Skeletal muscle tissue (tissue), 4 donors: Measurements from ENCODE around the gene ABHD14A. TPM values are rescaled to one million over a fixed set of nuclear protein-coding genes. Genes with fewer than 3 reads are reported as not detected.

Experiments used
- H3K27ac ChIP-seq: one replicate; pipeline ENCODE4 v1.7.0; 2013; ENCODE audit warnings: mild to moderate bottlenecking, low read depth, low read length, inconsistent platforms
- H3K27me3 ChIP-seq, 3 donors: one replicate each; pipeline ENCODE4 v1.7.0; 2013; ENCODE audit warnings: low read length in 3 of 3; ENCODE audit not compliant: control insufficient read depth in 3 of 3, insufficient read depth in 3 of 3
- H3K36me3 ChIP-seq, 3 donors: one replicate each; pipeline ENCODE4 v1.7.0; 2013; ENCODE audit warnings: low read length in 3 of 3; ENCODE audit not compliant: control insufficient read depth in 3 of 3, insufficient read depth in 3 of 3
- H3K4me1 ChIP-seq, 3 donors: one replicate each; pipeline ENCODE4 v1.7.0; 2013; ENCODE audit warnings: low read length in 3 of 3, mild to moderate bottlenecking in 3 of 3; ENCODE audit not compliant: control insufficient read depth in 3 of 3, insufficient read depth in 3 of 3
- H3K4me3 ChIP-seq, 3 donors: one replicate each; pipeline ENCODE4 v1.7.0; 2013; ENCODE audit warnings: low read length in 3 of 3
- H3K9ac ChIP-seq, 3 donors: one replicate each; pipeline ENCODE4 v1.7.0; 2013; ENCODE audit warnings: low read length in 3 of 3, mild to moderate bottlenecking in 3 of 3, moderate library complexity in 2 of 3, low read depth in 1 of 3
- H3K9me3 ChIP-seq, 3 donors: one replicate each; pipeline ENCODE4 v1.7.0; 2013; ENCODE audit warnings: low read length in 3 of 3; ENCODE audit not compliant: control insufficient read depth in 3 of 3
- total RNA-seq: library from RNA; depleted of rRNA; stranded (reverse); fragments of >200 nt; gene quantifications from one replicate; pipeline ENCODE4 v1.2.3, GENCODE V29; 2014
- donor health status: Osteomylitis.

ABHD14A gene
- total RNA-seq, 1 donor from 2014 or later: 8.9 TPM

DNA sequence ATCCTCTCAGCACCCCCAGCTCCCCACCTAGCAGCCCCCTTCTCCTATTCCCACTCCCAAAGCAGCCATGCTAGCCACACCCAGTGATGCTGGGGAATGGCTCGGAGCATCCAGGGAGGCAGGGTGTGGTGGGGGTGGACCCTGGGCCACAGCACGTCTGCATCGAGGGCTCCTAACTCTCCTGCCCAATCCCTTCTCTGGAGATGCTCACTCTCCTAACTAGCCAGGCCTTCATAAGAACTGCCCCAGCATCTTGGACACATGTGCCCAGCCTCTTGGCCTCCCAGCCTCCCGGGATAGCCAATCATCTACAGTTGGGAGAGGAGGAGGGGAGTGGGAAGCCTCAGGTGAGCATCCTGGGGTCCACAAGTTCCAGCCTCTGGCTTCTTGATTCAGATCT, 10.3 kb upstream of the ABHD14A start:
- peaks cover 60 to 75% (median 72%) of the 10 kb centered on the region in 3 donors for H3K4me1 ChIP-seq
- H3K4me3 ChIP-seq: peak overlapping the region in 1 of 3 donors; percentile 35
- H3K36me3 ChIP-seq: peaks cover 9 to 16% (median 11%) of the 10 kb centered on the region in 3 donors
- no peaks in the 10 kb centered on the region for H3K9me3 ChIP-seq
- H3K9ac ChIP-seq: peak overlapping the region in 1 of 3 donors; percentile 98
- peak overlapping the region; percentile 86 for H3K27ac ChIP-seq
- H3K27me3 ChIP-seq: no peaks in the 10 kb centered on the region

DNA sequence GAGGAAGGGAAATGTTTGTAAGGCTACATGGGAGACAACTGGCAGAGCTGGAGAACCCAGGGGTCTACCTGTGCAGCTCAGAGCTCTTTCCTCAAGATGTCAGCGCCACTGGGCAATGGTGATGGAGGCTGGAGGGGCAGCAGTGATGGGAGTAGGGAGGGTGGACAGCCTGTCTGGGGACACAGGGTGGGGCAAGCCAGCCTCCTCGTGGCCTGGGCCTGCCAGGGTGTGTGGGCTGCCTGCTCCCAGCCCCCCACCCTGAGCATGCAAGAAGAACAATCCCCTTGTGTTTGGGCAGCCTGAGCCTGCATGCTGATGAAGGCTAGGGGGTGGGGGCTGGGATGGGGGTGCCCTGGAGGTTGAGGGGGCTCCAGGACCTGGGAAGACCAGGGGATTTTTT, 8.8 kb upstream of the ABHD14A start:
- Histone ChIP-seq H3K4me3 (peak overlapping the region in 2 of 3 donors; percentile 74 to 97), H3K9me3 (no peaks in the 10 kb centered on the region), H3K27ac (peak overlapping the region; percentile 80), H3K27me3 (no peaks in the 10 kb centered on the region), H3K36me3 (peaks cover 1 to 3% (median 2%) of the 10 kb centered on the region in 3 donors), H3K9ac (peak overlapping the region in 2 of 3 donors; percentile 81 to 98), H3K4me1 (peaks cover 74 to 90% (median 87%) of the 10 kb centered on the region in 3 donors)

DNA sequence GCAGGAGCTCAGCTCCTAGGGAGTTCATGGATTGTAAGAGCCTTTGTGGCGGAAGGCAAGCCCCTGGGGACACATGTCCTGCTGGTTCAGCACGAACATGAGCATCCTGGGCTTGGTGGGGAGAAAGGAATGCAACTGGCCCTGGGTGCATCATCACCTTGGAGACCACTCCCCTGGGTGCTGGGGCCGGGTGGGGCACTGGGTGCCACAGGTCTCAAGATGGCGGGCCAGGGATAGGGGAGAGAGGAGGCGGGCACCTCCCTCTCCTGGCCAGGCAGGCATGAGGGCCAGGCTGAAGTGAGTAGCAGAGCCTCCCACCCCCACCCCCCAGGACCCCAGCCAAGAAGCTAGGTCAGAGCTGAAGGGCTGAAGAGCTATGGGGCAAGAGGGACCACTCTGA, 8.4 kb upstream of the ABHD14A start:
- H3K4me1 ChIP-seq: peaks cover 74 to 92% (median 84%) of the 10 kb centered on the region in 3 donors

DNA sequence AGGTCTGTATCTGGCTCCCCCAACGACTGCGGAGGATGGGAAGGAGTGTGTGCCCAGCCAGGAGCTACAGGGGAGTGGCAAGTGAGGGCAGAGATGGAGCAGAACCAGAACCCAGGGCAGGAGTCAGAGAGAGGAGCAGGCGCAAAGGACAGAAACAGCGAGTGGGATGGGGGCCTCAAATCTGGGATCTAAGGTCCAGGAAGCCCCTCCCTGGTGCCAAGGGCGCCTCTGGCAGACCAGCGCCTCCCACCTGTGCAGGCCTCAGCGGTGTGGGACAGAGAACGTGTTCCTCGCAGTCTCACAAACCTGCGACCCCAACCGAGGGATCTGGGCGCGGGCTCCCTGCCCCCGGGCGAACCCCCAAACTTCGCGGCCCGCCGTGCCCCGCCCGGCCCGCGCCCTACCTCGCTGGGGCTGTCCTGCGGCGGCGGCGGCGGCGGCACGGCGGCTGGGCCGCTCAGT, 7.9 kb upstream of the ABHD14A start:
- peaks cover 70 to 89% (median 79%) of the 10 kb centered on the region in 3 donors for H3K4me1 ChIP-seq
- H3K9ac ChIP-seq: peak overlapping the region; percentile 81 to 98 (median 94)
- peak overlapping the region; percentile 80 for H3K27ac ChIP-seq
- H3K36me3 ChIP-seq: peaks cover 0 to 3% (median 2%) of the 10 kb centered on the region in 3 donors
- no peaks in the 10 kb centered on the region for H3K9me3 ChIP-seq
- H3K27me3 ChIP-seq: no peaks in the 10 kb centered on the region
- H3K4me3 ChIP-seq: peak overlapping the region; percentile 74 to 97 (median 91)

More for the DNA sequence above, 8.4 kb upstream of the ABHD14A start:
- H3K27ac ChIP-seq: peak overlapping the region; percentile 80
- peak overlapping the region; percentile 74 to 97 (median 91) for H3K4me3 ChIP-seq
- peak overlapping the region; percentile 81 to 98 (median 94) for H3K9ac ChIP-seq
- H3K36me3 ChIP-seq: peaks cover 0 to 3% (median 2%) of the 10 kb centered on the region in 3 donors
- no peaks in the 10 kb centered on the region for H3K27me3 ChIP-seq
- H3K9me3 ChIP-seq: no peaks in the 10 kb centered on the region

DNA sequence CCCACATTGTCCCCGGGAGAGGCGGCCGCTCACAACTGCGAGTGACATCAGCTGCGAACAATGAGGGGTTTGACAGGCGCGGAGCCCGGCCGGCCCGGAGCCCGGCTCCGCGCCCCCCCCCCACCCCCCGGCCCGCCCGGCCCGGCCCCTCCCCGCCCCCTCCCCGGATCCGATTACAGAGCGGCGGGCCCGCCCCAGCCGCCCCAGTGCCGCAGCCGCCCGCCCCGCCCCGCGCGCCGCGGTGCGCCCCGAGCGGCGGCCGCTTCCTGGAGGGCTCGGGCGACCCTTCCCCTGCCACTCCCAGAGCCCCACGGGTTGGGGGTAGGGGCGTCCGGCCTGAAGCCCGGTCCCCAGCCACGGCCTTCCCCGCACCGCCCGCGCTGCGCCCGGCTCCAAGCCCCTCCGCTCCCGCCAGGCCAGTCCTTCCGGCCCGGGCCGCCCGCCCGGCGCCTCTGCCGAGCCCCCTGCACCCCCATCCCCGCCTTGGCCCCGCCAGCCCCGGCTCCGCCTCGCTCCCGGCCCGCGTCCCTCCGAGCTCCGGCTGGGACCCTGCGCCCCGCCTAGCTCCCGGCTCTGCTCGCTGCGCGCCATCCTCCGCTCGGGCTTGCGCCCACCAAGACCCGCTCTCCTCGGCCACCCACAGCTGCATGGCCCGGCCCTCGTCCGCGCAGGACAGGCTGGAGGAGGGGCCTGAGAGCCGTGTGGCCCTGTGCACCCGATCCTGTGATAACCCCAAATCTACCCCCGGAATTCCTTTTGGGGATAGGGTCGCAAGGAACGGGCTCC, 7.3 kb upstream of the ABHD14A start, which contains the start of gene PCBP4:
PCBP4 (minus strand) TSS at position 71 of the 786 bp plus-strand sequence. CDS start 6,214 bp downstream, outside the sequence.
- Histone ChIP-seq H3K4me3 (peak within 1 kb of the TSS; percentile 74 to 97 (median 91)), H3K27ac (peak within 1 kb of the TSS; percentile 80), H3K4me1 (peaks cover 63 to 83% (median 73%) of the 10 kb centered on the region in 3 donors), H3K36me3 (peaks cover 0 to 3% (median 2%) of the 10 kb centered on the region in 3 donors), H3K27me3 (no peaks in the 10 kb centered on the region), H3K9me3 (no peaks in the 10 kb centered on the region), H3K9ac (peak within 1 kb of the TSS; percentile 81 to 98 (median 94))

DNA sequence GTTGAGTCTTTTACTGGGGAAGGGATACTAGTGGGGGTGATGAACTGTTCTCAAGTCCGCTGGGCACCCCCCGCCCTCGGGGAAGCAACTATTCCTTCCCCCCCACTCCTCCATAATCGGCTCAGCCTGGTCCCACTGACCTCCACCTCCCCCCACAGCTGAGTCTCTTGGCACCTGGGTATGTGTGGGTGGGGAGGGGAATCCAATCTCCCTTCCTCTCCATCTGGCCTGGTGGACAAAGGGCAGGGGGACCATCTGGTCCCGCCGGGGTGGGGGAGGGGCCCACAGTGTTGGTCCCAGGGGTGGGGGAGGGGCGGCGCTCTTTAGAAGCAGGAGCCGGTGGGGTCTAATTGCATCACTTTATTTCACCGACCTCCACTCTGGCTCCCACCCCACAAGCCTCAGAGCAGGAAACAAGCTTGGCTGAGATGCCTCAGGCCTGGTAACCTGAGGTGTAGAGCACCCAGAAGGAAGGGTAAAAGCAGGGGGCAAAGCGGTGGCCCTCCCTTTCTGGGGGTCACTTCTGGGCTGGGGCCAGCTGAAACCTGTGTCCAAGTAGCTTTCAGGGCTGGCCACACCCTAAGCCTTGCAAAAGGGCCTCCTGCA, 6.6 kb upstream of the ABHD14A start:
- Histone ChIP-seq H3K4me3 (peak overlapping the region; percentile 68 to 73 (median 72)), H3K36me3 (peaks cover 0 to 3% (median 2%) of the 10 kb centered on the region in 3 donors), H3K27ac (peak overlapping the region; percentile 73), H3K27me3 (no peaks in the 10 kb centered on the region), H3K4me1 (peaks cover 56 to 76% (median 66%) of the 10 kb centered on the region in 3 donors), H3K9ac (peak overlapping the region; percentile 72 to 91 (median 78)), H3K9me3 (no peaks in the 10 kb centered on the region)

DNA sequence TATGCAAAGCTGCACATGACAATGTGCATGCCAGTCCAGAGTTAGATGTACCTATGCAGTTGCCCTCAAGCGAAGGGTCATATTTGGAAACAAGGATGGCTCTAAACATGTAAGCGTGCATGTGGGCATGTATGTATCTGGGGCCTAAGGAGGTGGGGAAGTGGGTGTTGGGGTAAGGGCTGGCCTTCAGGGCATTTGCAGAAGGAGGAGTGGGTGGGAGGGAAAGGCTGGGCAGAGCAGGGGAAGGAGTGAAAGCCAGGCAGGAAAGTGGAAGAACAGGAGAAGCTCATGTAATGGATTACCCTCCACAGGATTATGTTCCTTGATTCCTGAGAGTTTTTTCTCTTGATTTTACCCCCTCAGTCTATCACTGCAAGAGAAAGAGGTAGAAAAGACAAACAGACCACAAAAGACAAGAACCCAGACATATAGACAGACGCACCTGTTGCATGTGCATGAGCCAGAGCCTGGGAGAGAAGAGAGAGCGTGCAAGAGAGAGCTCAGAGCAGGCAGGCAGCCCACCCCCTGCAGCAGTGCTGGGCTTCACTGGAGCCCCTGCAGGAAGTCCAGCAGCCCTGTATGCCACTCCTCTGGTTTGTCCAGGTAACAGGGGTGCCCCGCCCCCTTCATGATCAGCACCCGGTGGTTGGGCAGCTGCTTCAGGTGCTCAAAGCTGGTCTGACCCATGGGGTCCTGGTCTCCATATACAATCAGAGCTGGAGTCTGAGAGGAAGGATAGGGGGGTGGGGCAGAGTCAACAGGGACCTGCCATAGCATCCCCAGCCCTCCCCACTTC, 5.8 kb upstream of the ABHD14A start:
- H3K27me3 ChIP-seq: no peaks in the 10 kb centered on the region
- H3K9me3 ChIP-seq: no peaks in the 10 kb centered on the region
- no peak overlapping the region for H3K4me3 ChIP-seq
- H3K4me1 ChIP-seq: peaks cover 61 to 73% (median 62%) of the 10 kb centered on the region in 3 donors
- no peak overlapping the region for H3K27ac ChIP-seq
- H3K36me3 ChIP-seq: peaks cover 0 to 3% (median 2%) of the 10 kb centered on the region in 3 donors
- peak overlapping the region in 1 of 3 donors; percentile 45 for H3K9ac ChIP-seq

DNA sequence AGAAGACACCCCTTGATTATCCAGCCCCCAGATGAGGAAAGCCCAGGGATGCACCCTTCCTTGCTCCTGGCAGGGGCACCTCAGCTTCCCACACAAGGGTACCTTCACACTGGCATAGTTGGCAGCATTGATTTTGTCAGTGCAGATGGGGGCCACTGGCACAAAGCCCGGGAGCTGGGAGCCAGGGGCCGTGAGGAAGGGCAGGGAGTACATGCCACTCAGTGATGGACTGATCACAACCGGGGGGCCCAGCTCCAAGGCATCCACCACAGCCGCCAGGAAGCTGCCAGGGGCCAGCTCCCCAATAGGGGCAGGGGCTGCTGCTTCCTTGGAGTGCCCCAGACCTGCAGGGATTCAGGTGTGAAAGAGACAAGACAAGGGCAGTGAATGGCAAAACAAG, 5.0 kb upstream of the ABHD14A start:
- H3K4me3 ChIP-seq: no peak overlapping the region
- H3K9me3 ChIP-seq: no peaks in the 10 kb centered on the region
- H3K27me3 ChIP-seq: no peaks in the 10 kb centered on the region
- H3K27ac ChIP-seq: peak overlapping the region; percentile 19
- peaks cover 61 to 73% (median 63%) of the 10 kb centered on the region in 3 donors for H3K4me1 ChIP-seq
- peaks cover 0 to 3% (median 2%) of the 10 kb centered on the region in 3 donors for H3K36me3 ChIP-seq
- H3K9ac ChIP-seq: peak overlapping the region in 2 of 3 donors; percentile 30 to 50

DNA sequence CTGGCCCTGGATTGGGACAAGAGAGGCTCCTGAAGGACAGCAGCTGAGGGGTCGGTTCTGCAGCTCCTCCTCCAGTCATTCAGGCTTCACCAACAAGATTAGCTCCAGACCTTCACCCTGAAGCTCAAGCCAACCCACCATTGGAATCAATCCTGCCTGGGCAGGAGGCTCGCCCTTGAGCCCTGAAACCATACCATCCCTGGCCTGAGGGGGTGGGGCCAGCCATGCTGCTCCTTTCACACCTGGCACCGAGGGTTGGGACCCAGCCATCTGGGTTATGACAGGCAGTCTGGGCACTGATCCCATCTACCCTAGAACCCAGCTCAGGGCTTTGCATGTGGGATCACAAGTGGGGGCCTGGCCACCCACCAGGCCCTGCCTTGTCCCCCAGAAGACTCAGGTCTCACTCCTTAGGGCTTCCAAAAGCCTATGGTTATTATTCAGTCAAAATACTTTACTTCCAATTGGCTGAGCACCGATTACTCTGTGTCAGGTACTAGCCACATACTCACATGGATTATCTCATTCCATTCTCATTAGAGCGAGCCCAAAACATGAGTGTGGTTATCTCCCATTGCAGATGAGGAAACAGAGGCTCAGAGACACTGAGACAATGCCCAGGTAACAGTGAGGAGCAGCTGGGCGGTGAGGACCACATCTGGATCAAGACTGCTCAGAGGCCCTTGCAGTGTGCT, 4.1 kb upstream of the ABHD14A start:
- Histone ChIP-seq H3K9ac (peak overlapping the region in 1 of 3 donors; percentile 50), H3K27me3 (no peaks in the 10 kb centered on the region), H3K4me1 (peaks cover 59 to 70% (median 60%) of the 10 kb centered on the region in 3 donors), H3K9me3 (no peaks in the 10 kb centered on the region), H3K4me3 (no peak overlapping the region), H3K36me3 (peaks cover 0 to 3% (median 2%) of the 10 kb centered on the region in 3 donors), H3K27ac (peak overlapping the region; percentile 19)
